G401.6 (cell line): ENCODE measurements around the gene MNX1.

Source experiments
- FAIRE-seq: peaks from 2 replicates; lab custom pipeline; 2012; peaks lifted over from hg19 to GRCh38; lab: Jason Lieb, UNC

The MNX1 gene

GRCh38 chr7:156966387-156966786 is 44.1 kb downstream of the MNX1 start:
- FAIRE-seq, result no peak

- FAIRE-seq, result no peak
Measured at GRCh38 chr7:156964971-156965370, 45.5 kb downstream of the MNX1 start.

- no peak for FAIRE-seq
Measured at GRCh38 chr7:156963472-156963871, 47.0 kb downstream of the MNX1 start.

- FAIRE-seq, result no peak
Measured at GRCh38 chr7:156962897-156963296, 47.6 kb downstream of the MNX1 start.

GRCh38 chr7:156962145-156962544 is 48.3 kb downstream of the MNX1 start:
- FAIRE-seq, result no peak

- FAIRE-seq, result no peak
Measured at GRCh38 chr7:156956727-156957126, 53.7 kb downstream of the MNX1 start.

- no peak for FAIRE-seq
Measured at GRCh38 chr7:156954941-156955340, 55.5 kb downstream of the MNX1 start.
